HEK293 (cell line): ENCODE measurements around the gene PFDN6.
A peak's percentile ranks its signal among the peaks of the same experiment; 100 is the strongest.

Experiments used
- CTCF ChIA-PET: fragments of 350-600 bp; formaldehyde crosslinking; extraction: SDS; loops from one replicate; lab custom pipeline; 2021; ENCODE audit warnings: antibody characterized with exemption; lab: Yijun Ruan, JAX
- POLR2A ChIA-PET: fragments of 300-600 bp; formaldehyde crosslinking; extraction: SDS; loops from one replicate; lab custom pipeline; 2020; ENCODE audit warnings: antibody characterized with exemption, inconsistent platforms; lab: Yijun Ruan, JAX
- H3K27ac ChIP-seq: fragments of 200-500 bp; sonication (Bioruptor generic); 2 replicates; pipeline ENCODE4 v1.5.1; 2014; ENCODE audit warnings: low read depth, low read length, control low read depth, inconsistent platforms; ENCODE audit errors: extremely low read depth
- H3K36me3 ChIP-seq, 2 experiments: fragments of 200-500 bp in 1 of 2; sonication (Bioruptor generic) in 1 of 2; 1 replicate in 1 of 2; 2 replicates in 1 of 2; pipeline ENCODE4 v1.5.1; 2014 to 2017; ENCODE audit warnings: inconsistent platforms in 2 of 2, low read length in 2 of 2; ENCODE audit not compliant: control insufficient read depth in 2 of 2, insufficient read depth in 1 of 2
- H3K4me1 ChIP-seq: fragments of 200-500 bp; sonication (Bioruptor generic); 2 replicates; pipeline ENCODE4 v1.5.1; 2014; ENCODE audit warnings: mild to moderate bottlenecking, low read length, inconsistent platforms; ENCODE audit not compliant: control insufficient read depth, insufficient read depth
- H3K4me3 ChIP-seq: 2 replicates; pipeline ENCODE4 v1.5.1; 2011; ENCODE audit warnings: low read depth, mild to moderate bottlenecking, control low read depth, low read length, moderate library complexity
- H3K9me3 ChIP-seq: fragments of 200-500 bp; sonication (Bioruptor generic); 2 replicates; pipeline ENCODE4 v1.5.1; 2014; ENCODE audit warnings: low read depth, low read length, inconsistent platforms; ENCODE audit not compliant: control insufficient read depth, insufficient read depth
- ATF2 ChIP-seq: fragments of 450-650 bp; formaldehyde crosslinking; IDR thresholded peaks from 2 replicates; pipeline ENCODE4 v1.5.1; 2016; ENCODE audit warnings: missing biosample characterization, missing genetic modification characterization, low read depth
- GFI1B ChIP-seq: fragments of 450-650 bp; formaldehyde crosslinking; IDR thresholded peaks from 2 replicates; pipeline ENCODE4 v1.5.1; 2016; ENCODE audit warnings: missing biosample characterization, missing genetic modification characterization
- GLIS1 ChIP-seq: fragments of 450-650 bp; formaldehyde crosslinking; IDR thresholded peaks from 2 replicates; pipeline ENCODE4 v1.5.1; 2016; ENCODE audit warnings: missing biosample characterization, missing genetic modification characterization
- SCRT1 ChIP-seq: fragments of 450-650 bp; formaldehyde crosslinking; IDR thresholded peaks from 2 replicates; pipeline ENCODE4 v1.5.1; 2016; ENCODE audit warnings: missing biosample characterization, missing genetic modification characterization, borderline replicate concordance
- SCRT2 ChIP-seq: fragments of 450-650 bp; formaldehyde crosslinking; IDR thresholded peaks from 2 replicates; pipeline ENCODE4 v1.5.1; 2016; ENCODE audit warnings: missing biosample characterization, missing genetic modification characterization
- SETDB1 ChIP-seq: IDR thresholded peaks from one replicate; pipeline ENCODE4 v1.6.1; 2017; ENCODE audit warnings: mild to moderate bottlenecking, low read length, moderate library complexity, mixed read lengths; ENCODE audit not compliant: insufficient read length
- ZBTB17 ChIP-seq: fragments of 450-650 bp; formaldehyde crosslinking; IDR thresholded peaks from 2 replicates; pipeline ENCODE4 v1.5.1; 2016; ENCODE audit warnings: missing biosample characterization, missing genetic modification characterization
- ZBTB26 ChIP-seq: fragments of 450-650 bp; formaldehyde crosslinking; optimal IDR thresholded peaks from 2 replicates; pipeline ENCODE3; 2016; ENCODE audit warnings: missing biosample characterization, mild to moderate bottlenecking, missing genetic modification characterization
- ZBTB8A ChIP-seq: fragments of 450-650 bp; formaldehyde crosslinking; IDR thresholded peaks from 2 replicates; pipeline ENCODE4 v1.5.1; 2016; ENCODE audit warnings: missing biosample characterization, missing genetic modification characterization
- ZIC2 ChIP-seq: fragments of 450-650 bp; formaldehyde crosslinking; IDR thresholded peaks from 2 replicates; pipeline ENCODE4 v1.5.1; 2016; ENCODE audit warnings: missing biosample characterization, missing genetic modification characterization
- ZNF10 ChIP-seq: fragments of 450-650 bp; formaldehyde crosslinking; IDR thresholded peaks from 2 replicates; pipeline ENCODE4 v1.5.1; 2017; ENCODE audit warnings: missing biosample characterization, missing genetic modification characterization
- ZNF146 ChIP-seq: fragments of 450-650 bp; formaldehyde crosslinking; IDR thresholded peaks from 2 replicates; pipeline ENCODE4 v1.5.1; 2016; ENCODE audit warnings: missing biosample characterization, missing genetic modification characterization
- ZNF19 ChIP-seq: fragments of 450-650 bp; formaldehyde crosslinking; IDR thresholded peaks from 2 replicates; pipeline ENCODE4; 2016; ENCODE audit warnings: missing biosample characterization, missing genetic modification characterization, low read depth
- ZNF335 ChIP-seq: fragments of 450-650 bp; formaldehyde crosslinking; conservative IDR thresholded peaks from 2 replicates; pipeline ENCODE4 v1.5.1; 2016; ENCODE audit warnings: missing biosample characterization, missing genetic modification characterization
- ZNF354C ChIP-seq: fragments of 450-650 bp; formaldehyde crosslinking; IDR thresholded peaks from 2 replicates; pipeline ENCODE4 v1.5.1; 2016; ENCODE audit warnings: missing biosample characterization, missing genetic modification characterization, low read depth, borderline replicate concordance
- ZNF416 ChIP-seq: fragments of 450-650 bp; formaldehyde crosslinking; IDR thresholded peaks from 2 replicates; pipeline ENCODE4 v1.5.1; 2016; ENCODE audit warnings: missing biosample characterization, missing genetic modification characterization
- ZNF423 ChIP-seq: fragments of 450-650 bp; formaldehyde crosslinking; IDR thresholded peaks from 2 replicates; pipeline ENCODE4 v1.5.1; 2016; ENCODE audit warnings: missing biosample characterization, missing genetic modification characterization
- ZNF530 ChIP-seq: fragments of 450-650 bp; formaldehyde crosslinking; IDR thresholded peaks from 2 replicates; pipeline ENCODE4 v1.5.1; 2016; ENCODE audit warnings: low read depth, missing biosample characterization, missing genetic modification characterization
- ZNF585B ChIP-seq: fragments of 450-650 bp; formaldehyde crosslinking; IDR thresholded peaks from 2 replicates; pipeline ENCODE4 v1.5.1; 2016; ENCODE audit warnings: missing biosample characterization, missing genetic modification characterization
- ZNF837 ChIP-seq: fragments of 450-650 bp; formaldehyde crosslinking; IDR thresholded peaks from 2 replicates; pipeline ENCODE4 v1.5.1; 2016; ENCODE audit warnings: missing biosample characterization, missing genetic modification characterization
- ZSCAN16 ChIP-seq: fragments of 450-650 bp; formaldehyde crosslinking; IDR thresholded peaks from 2 replicates; pipeline ENCODE4 v1.5.1; 2016; ENCODE audit warnings: missing biosample characterization, missing genetic modification characterization
- ZSCAN18 ChIP-seq: fragments of 450-650 bp; formaldehyde crosslinking; IDR thresholded peaks from 2 replicates; pipeline ENCODE4 v1.5.1; 2016; ENCODE audit warnings: missing biosample characterization, missing genetic modification characterization
- ZSCAN30 ChIP-seq: fragments of 450-650 bp; IDR thresholded peaks from 2 replicates; pipeline ENCODE4 v1.5.1; 2018; ENCODE audit warnings: missing biosample characterization, mild to moderate bottlenecking, missing genetic modification characterization, moderate library complexity
- ZSCAN4 ChIP-seq: fragments of 450-650 bp; formaldehyde crosslinking; IDR thresholded peaks from 2 replicates; pipeline ENCODE4 v1.5.1; 2017; ENCODE audit warnings: missing biosample characterization, missing genetic modification characterization
- ZXDB ChIP-seq: fragments of 450-650 bp; formaldehyde crosslinking; IDR thresholded peaks from 2 replicates; pipeline ENCODE4 v1.5.1; 2016; ENCODE audit warnings: missing biosample characterization, missing genetic modification characterization
- TF ChIP-seq, protein P1 (sequence below): fragments of 450-650 bp; formaldehyde crosslinking; IDR thresholded peaks from 2 replicates; pipeline ENCODE4 v1.5.1; 2016; ENCODE audit warnings: missing biosample characterization, missing genetic modification characterization
- TF ChIP-seq, protein P2 (sequence below): fragments of 450-650 bp; formaldehyde crosslinking; IDR thresholded peaks from 2 replicates; pipeline ENCODE4 v1.5.1; 2016; ENCODE audit warnings: missing biosample characterization, missing genetic modification characterization
- TF ChIP-seq, protein P3 (sequence below): fragments of 450-650 bp; formaldehyde crosslinking; IDR thresholded peaks from 2 replicates; pipeline ENCODE4 v1.5.1; 2016; ENCODE audit warnings: missing biosample characterization, missing genetic modification characterization

The PFDN6 gene

DNA sequence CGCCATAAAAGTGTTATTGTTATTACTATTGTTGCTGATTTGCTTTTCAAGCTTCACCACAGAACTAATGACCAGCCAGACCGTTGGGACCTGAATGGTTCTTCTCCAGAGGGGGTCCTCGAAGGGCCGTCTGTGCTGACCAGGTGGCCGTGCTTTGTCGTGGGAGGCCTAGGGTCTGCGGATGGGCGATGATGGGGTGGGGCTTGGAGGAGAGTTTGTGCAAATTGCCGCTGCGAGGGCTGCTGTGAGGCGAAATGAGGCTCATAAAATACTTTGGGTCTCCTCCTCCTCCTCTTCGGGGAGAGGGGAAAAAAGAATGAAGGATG, 34.2 kb downstream of the PFDN6 start:
- ChIA-PET POLR2A (no interaction called here), CTCF (interaction anchor here (0.5 to 1.5 kb wide), 4 partner anchors 12 to 238 kb away, joined by 3 to 5 read pairs (median 4); no protein-coding TSS in a partner anchor)
- Histone ChIP-seq H3K27ac (peak overlapping the region; percentile 65), H3K4me3 (peak overlapping the region; percentile 78), H3K36me3 (peaks cover 14 to 30% of the 10 kb centered on the region in 2 experiments), H3K4me1 (peaks cover 20% of the 10 kb centered on the region), H3K9me3 (no peaks in the 10 kb centered on the region)
- TF ChIP-seq ZNF335 (tag by site-specific recombination) (peak; percentile 52), ZSCAN30 (no peak), ZNF19 (tag by site-specific recombination) (no peak), GLIS1 (tag by site-specific recombination) (peak; percentile 48), SCRT1 (tag by site-specific recombination) (no peak), ZSCAN4 (no peak), ZNF837 (tag by site-specific recombination) (no peak), ZNF416 (tag by site-specific recombination) (no peak), ZNF530 (tag by site-specific recombination) (no peak), ZNF146 (no peak), ZIC2 (tag by site-specific recombination) (peak; percentile 54), ATF2 (tag by site-specific recombination) (no peak), ZBTB26 (tag by site-specific recombination) (peak; percentile 8), ZNF354C (tag by site-specific recombination) (no peak), ZNF423 (tag by site-specific recombination) (0 out of 2 replicates have a peak, but pooled peaks have one; percentile 32), GFI1B (tag by site-specific recombination) (no peak), ZBTB17 (tag by site-specific recombination) (no peak), SCRT2 (no peak), ZNF10 (no peak), ZNF585B (no peak), ZBTB8A (tag by site-specific recombination) (no peak; the same call in 1 of the 2 replicates), ZSCAN18 (tag by site-specific recombination) (no peak), ZSCAN16 (no peak), ZXDB (tag by site-specific recombination) (no peak), SETDB1 (no peak)
- TF ChIP-seq, protein P1, sequence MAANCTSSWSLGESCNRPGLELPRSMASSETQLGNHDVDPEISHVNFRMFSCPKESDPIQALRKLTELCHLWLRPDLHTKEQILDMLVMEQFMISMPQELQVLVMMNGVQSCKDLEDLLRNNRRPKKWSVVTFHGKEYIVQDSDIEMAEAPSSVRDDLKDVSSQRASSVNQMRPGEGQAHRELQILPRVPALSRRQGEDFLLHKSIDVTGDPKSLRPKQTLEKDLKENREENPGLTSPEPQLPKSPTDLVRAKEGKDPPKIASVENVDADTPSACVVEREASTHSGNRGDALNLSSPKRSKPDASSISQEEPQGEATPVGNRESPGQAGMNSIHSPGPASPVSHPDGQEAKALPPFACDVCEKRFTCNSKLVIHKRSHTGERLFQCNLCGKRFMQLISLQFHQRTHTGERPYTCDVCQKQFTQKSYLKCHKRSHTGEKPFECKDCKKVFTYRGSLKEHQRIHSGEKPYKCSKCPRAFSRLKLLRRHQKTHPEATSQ (tag by site-specific recombination) = no peak
- TF ChIP-seq, protein P2, sequence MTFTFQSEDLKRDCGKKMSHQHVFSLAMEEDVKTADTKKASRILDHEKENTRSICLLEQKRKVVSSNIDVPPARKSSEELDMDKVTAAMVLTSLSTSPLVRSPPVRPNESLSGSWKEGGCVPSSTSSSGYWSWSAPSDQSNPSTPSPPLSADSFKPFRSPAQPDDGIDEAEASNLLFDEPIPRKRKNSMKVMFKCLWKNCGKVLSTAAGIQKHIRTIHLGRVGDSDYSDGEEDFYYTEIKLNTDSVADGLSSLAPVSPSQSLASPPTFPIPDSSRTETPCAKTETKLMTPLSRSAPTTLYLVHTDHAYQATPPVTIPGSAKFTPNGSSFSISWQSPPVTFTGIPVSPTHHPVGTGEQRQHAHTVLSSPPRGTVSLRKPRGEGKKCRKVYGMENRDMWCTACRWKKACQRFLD (tag by site-specific recombination) = no peak
- TF ChIP-seq, protein P3, sequence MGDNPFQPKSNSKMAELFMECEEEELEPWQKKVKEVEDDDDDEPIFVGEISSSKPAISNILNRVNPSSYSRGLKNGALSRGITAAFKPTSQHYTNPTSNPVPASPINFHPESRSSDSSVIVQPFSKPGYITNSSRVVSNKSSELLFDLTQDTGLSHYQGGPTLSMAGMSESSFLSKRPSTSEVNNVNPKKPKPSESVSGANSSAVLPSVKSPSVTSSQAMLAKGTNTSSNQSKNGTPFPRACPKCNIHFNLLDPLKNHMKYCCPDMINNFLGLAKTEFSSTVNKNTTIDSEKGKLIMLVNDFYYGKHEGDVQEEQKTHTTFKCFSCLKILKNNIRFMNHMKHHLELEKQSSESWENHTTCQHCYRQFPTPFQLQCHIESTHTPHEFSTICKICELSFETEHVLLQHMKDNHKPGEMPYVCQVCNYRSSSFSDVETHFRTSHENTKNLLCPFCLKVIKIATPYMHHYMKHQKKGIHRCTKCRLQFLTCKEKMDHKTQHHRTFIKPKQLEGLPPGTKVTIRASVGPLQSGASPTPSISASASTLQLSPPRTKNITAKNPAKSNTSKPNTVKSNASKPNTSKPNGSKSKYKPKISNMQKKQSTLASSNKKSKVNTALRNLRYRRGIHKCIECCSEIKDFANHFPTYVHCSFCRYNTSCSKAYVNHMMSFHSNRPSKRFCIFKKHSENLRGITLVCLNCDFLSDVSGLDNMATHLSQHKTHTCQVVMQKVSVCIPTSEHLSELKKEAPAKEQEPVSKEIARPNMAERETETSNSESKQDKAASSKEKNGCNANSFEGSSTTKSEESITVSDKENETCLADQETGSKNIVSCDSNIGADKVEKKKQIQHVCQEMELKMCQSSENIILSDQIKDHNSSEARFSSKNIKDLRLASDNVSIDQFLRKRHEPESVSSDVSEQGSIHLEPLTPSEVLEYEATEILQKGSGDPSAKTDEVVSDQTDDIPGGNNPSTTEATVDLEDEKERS (tag by site-specific recombination) = no peak
